SK-N-SH (cell line): Measurements from ENCODE around the gene EBF3. TPM values are rescaled to one million over a fixed set of nuclear protein-coding genes. Genes with fewer than 3 reads are reported as not detected.

Source experiments
- CTCF ChIA-PET: fragments of 300-600, 350-600 bp; formaldehyde crosslinking; extraction: SDS; loops from one replicate; lab custom pipeline; 2021; lab: Yijun Ruan, JAX
- POLR2A ChIA-PET: fragments of 350-600 bp; sonication (Branson Sonifier 250); formaldehyde crosslinking; extraction: SDS; loops from one replicate; lab custom pipeline; 2020; ENCODE audit warnings: antibody characterized with exemption, inconsistent platforms; lab: Yijun Ruan, JAX
- DNase-seq: peaks from one replicate; pipeline ENCODE4 v3.0.0; 2012
- H2AFZ ChIP-seq: fragments of 200-600 bp; sonication (generic); 2 replicates; pipeline ENCODE4 v1.8.1; 2016; ENCODE audit warnings: antibody characterized with exemption, mild to moderate bottlenecking, low read depth
- H3F3A ChIP-seq: fragments of 200-600 bp; sonication (generic); replicated peaks from 2 replicates; pipeline ENCODE3; 2016; ENCODE audit warnings: antibody characterized with exemption, mild to moderate bottlenecking; ENCODE audit not compliant: insufficient read depth
- H3K27ac ChIP-seq, 2 experiments: fragments of 200-500 bp in 1 of 2; fragments of 200-600 bp in 1 of 2; sonication (Bioruptor generic) in 1 of 2; sonication (generic), shearing (Covaris generic) in 1 of 2; 2 replicates each; pipeline versions ENCODE4 v1.5.1 to v1.6.1; 2014 to 2016; ENCODE audit warnings: low read depth in 2 of 2, inconsistent platforms in 1 of 2, low read length in 1 of 2, mild to moderate bottlenecking in 1 of 2, mixed read lengths in 1 of 2
- H3K27me3 ChIP-seq: fragments of 200-600 bp; sonication (generic), shearing (Covaris generic); 2 replicates; pipeline ENCODE4 v1.6.1; 2016; ENCODE audit warnings: mixed run types; ENCODE audit not compliant: insufficient read depth
- H3K36me3 ChIP-seq, 2 experiments: fragments of 200-500 bp in 1 of 2; fragments of 200-600 bp in 1 of 2; sonication (Bioruptor generic) in 1 of 2; sonication (generic) in 1 of 2; replicated peaks in 1 of 2; 2 replicates each; pipeline versions ENCODE3 to v1.5.1; 2014 to 2016; ENCODE audit warnings: low read length in 1 of 2, mild to moderate bottlenecking in 1 of 2; ENCODE audit not compliant: insufficient read depth in 2 of 2, control insufficient read depth in 1 of 2
- H3K4me1 ChIP-seq, 2 experiments: fragments of 200-500 bp in 1 of 2; fragments of 200-600 bp in 1 of 2; sonication (Bioruptor generic) in 1 of 2; sonication (generic), shearing (Covaris generic) in 1 of 2; 2 replicates each; pipeline versions ENCODE4 v1.5.1 to v1.6.1; 2014 to 2016; ENCODE audit warnings: low read depth in 1 of 2, low read length in 1 of 2, mixed run types in 1 of 2; ENCODE audit not compliant: insufficient read depth in 2 of 2, control insufficient read depth in 1 of 2
- H3K4me2 ChIP-seq: fragments of 200-600 bp; sonication (generic), shearing (Covaris generic); 2 replicates; pipeline ENCODE4 v1.6.1; 2017; ENCODE audit warnings: mixed run types
- H3K4me3 ChIP-seq, 2 experiments: fragments of 200-500 bp in 1 of 2; fragments of 200-600 bp in 1 of 2; sonication (Bioruptor generic) in 1 of 2; sonication (generic), shearing (Covaris generic) in 1 of 2; 2 replicates each; pipeline versions ENCODE4 v1.5.1 to v1.8.1; 2014 to 2016; ENCODE audit warnings: low read depth in 2 of 2, inconsistent platforms in 1 of 2, low read length in 1 of 2, mild to moderate bottlenecking in 1 of 2, mixed read lengths in 1 of 2, moderate library complexity in 1 of 2
- H3K79me2 ChIP-seq: fragments of 200-600 bp; sonication (generic); 2 replicates; pipeline ENCODE4 v1.8.1; 2017; ENCODE audit warnings: mild to moderate bottlenecking; ENCODE audit not compliant: insufficient read depth
- H3K9ac ChIP-seq: fragments of 200-600 bp; sonication (generic); 2 replicates; pipeline ENCODE4 v1.6.1; 2017; ENCODE audit warnings: mixed run types
- H3K9me2 ChIP-seq: fragments of 200-600 bp; sonication (generic); 2 replicates; pipeline ENCODE4 v1.6.1; 2017; ENCODE audit warnings: mixed run types
- H3K9me3 ChIP-seq: fragments of 200-600 bp; sonication (generic); 2 replicates; pipeline ENCODE4 v1.6.1; 2017; ENCODE audit warnings: mixed run types, mild to moderate bottlenecking, moderate library complexity
- H4K20me1 ChIP-seq: fragments of 200-600 bp; sonication (generic); 2 replicates; pipeline ENCODE4 v1.6.1; 2017; ENCODE audit warnings: mild to moderate bottlenecking, mixed run types; ENCODE audit not compliant: insufficient read depth
- EP300 ChIP-seq, 2 experiments: IDR thresholded peaks; 2 replicates each; pipeline versions ENCODE4 v1.4.0 to v1.6.1; 2012; ENCODE audit warnings: borderline replicate concordance in 1 of 2, low read depth in 1 of 2, low read length in 1 of 2
- FOXM1 ChIP-seq: IDR thresholded peaks from 2 replicates; pipeline ENCODE4 v1.4.0; 2012; ENCODE audit warnings: low read depth, mild to moderate bottlenecking
- GABPA ChIP-seq: IDR thresholded peaks from 2 replicates; pipeline ENCODE4 v1.4.0; 2012; ENCODE audit warnings: low read depth, mild to moderate bottlenecking
- JUND ChIP-seq: IDR thresholded peaks from 2 replicates; pipeline ENCODE4 v1.4.0; 2012
- MXI1 ChIP-seq: IDR thresholded peaks from 2 replicates; pipeline ENCODE4 v1.6.1; 2012; ENCODE audit warnings: mild to moderate bottlenecking, low read depth, low read length, improper control_type of control experiment
- NFIC ChIP-seq: IDR thresholded peaks from 2 replicates; pipeline ENCODE4 v1.4.0; 2012; ENCODE audit warnings: borderline replicate concordance
- RAD21 ChIP-seq: IDR thresholded peaks from 2 replicates; pipeline ENCODE4 v1.6.1; 2012; ENCODE audit warnings: mild to moderate bottlenecking, low read length
- RCOR1 ChIP-seq: fragments of 150-350 bp; IDR thresholded peaks from 2 replicates; pipeline ENCODE4 v1.6.1; 2017; ENCODE audit warnings: antibody characterized with exemption, low read length
- SMC3 ChIP-seq: IDR thresholded peaks from 2 replicates; pipeline ENCODE4 v1.6.1; 2012; ENCODE audit warnings: low read depth, low read length, improper control_type of control experiment
- TAF1 ChIP-seq: IDR thresholded peaks from 2 replicates; pipeline ENCODE4 v1.6.1; 2012; ENCODE audit warnings: low read depth, mild to moderate bottlenecking, low read length, moderate library complexity, borderline replicate concordance
- TEAD4 ChIP-seq: IDR thresholded peaks from 2 replicates; pipeline ENCODE4 v1.4.0; 2012; ENCODE audit warnings: mild to moderate bottlenecking, borderline replicate concordance; ENCODE audit not compliant: insufficient read depth
- WGBS: methylation state at CpG from one replicate; pipeline ENCODE4 v1.1.6; 2017; ENCODE audit warnings: low lambda C conversion rate; 5-methylcytosine and 5-hydroxymethylcytosine counted together
- polyA plus RNA-seq, 3 experiments: library from polyadenylated mRNA; depleted of rRNA; stranded (reverse); fragments of >200 nt; gene quantifications; 2 replicates each; pipeline ENCODE4 v1.2.3, GENCODE V29; 2012
- TF ChIP-seq, protein P1 (sequence below): IDR thresholded peaks from 2 replicates; pipeline ENCODE4; 2012

EBF3 gene
- polyA plus RNA-seq, 1 of the 3 experiments (the other 2 are of a cell fraction), result not detected

- TF ChIP-seq MXI1, result no peak
- no peak for TF ChIP-seq FOXM1
- TF ChIP-seq JUND, result no peak
- TF ChIP-seq EP300 (IDR thresholded peaks at IDR 0.05; ENCODE audit: borderline replicate concordance in 1 of 2, low read depth in 1 of 2, low read length in 1 of 2), result no peak
- TF ChIP-seq NFIC, result no peak
- no peak for TF ChIP-seq TEAD4
- no peak for TF ChIP-seq SMC3
- TF ChIP-seq RCOR1, result no peak
- no peak for TF ChIP-seq RAD21
- no peak for TF ChIP-seq GABPA
- Histone ChIP-seq H3K4me1 (peaks cover 0 to 22% of the 10 kb centered on the region in 2 experiments; a peak in 1 of 4 replicates), H3K36me3 (no peaks in the 10 kb centered on the region), H4K20me1 (no peaks in the 10 kb centered on the region), H3K4me3 (no peak overlapping the region), H2AFZ (no peak overlapping the region), H3K4me2 (no peak overlapping the region), H3K9me3 (no peaks in the 10 kb centered on the region), H3K9ac (no peak overlapping the region), H3K9me2 (no peaks in the 10 kb centered on the region), H3F3A (no peaks in the 10 kb centered on the region), H3K79me2 (no peaks in the 10 kb centered on the region), H3K27ac (no peak overlapping the region), H3K27me3 (no peaks in the 10 kb centered on the region)
- DNase-seq, result no peak
- 57% methylated on average over 7 of the region's 16 CpGs for WGBS
- CTCF ChIA-PET, result interaction anchor here (0.9 to 2.0 kb wide), 3 partner anchors 21 to 48 kb away, joined by 3 to 5 read pairs (median 3); no protein-coding TSS in a partner anchor
- POLR2A ChIA-PET, result no interaction called here
Observed at GRCh38 chr10:129936923-129937300, 27.2 kb downstream of the EBF3 start.

DNA sequence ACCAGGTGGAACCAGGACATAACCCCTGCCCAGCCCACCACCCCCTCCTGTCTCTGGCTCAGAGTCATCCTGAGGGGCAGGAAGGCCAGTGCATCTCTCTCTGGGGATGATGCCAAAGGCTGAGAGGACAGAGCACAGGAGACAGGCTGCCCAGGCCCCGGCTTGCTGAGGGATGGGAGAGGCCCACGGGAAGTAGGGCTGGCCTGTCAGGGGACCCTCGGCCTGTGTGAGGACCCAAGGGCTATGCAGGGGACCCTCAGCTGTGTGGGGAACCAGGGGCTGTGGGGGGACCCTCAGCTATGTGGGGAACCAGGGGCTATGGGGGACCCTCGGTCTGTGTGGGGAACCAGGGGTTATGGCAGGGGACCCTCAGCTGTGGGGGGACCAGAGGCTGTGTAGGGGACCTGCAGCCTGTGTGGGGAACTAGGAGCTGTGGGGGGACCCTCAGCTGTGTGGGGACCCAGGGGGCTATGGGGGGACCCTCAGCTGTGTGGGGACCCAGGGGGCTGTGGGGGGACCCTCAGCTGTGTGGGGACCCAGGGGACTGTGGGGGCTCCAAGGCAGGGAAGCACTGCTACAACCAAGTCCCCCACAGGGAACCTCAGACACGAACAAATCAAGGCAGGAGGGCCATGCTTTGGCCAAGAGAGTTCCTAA lies 27.7 kb downstream of the EBF3 start:
- H2AFZ ChIP-seq, result no peak overlapping the region

More for the DNA sequence above, 27.7 kb downstream of the EBF3 start:
- H3F3A ChIP-seq, result no peaks in the 10 kb centered on the region
- no peaks in the 10 kb centered on the region for H3K9me3 ChIP-seq
- no peaks in the 10 kb centered on the region for H3K79me2 ChIP-seq
- no peak overlapping the region for H3K27ac ChIP-seq
- H3K27me3 ChIP-seq, result no peaks in the 10 kb centered on the region
- no peak overlapping the region for H3K4me3 ChIP-seq
- H3K4me2 ChIP-seq, result no peak overlapping the region
- TF ChIP-seq TAF1 (no peak), NFIC (no peak)
- TF ChIP-seq, protein P1, sequence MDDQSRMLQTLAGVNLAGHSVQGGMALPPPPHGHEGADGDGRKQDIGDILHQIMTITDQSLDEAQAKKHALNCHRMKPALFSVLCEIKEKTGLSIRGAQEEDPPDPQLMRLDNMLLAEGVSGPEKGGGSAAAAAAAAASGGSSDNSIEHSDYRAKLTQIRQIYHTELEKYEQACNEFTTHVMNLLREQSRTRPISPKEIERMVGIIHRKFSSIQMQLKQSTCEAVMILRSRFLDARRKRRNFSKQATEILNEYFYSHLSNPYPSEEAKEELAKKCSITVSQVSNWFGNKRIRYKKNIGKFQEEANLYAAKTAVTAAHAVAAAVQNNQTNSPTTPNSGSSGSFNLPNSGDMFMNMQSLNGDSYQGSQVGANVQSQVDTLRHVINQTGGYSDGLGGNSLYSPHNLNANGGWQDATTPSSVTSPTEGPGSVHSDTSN, result no peak
- CTCF ChIA-PET, result interaction anchor here (0.9 to 2.0 kb wide), 2 partner anchors 21 to 33 kb away, joined by 3 to 5 read pairs; no protein-coding TSS in a partner anchor
- H3K9ac ChIP-seq, result no peak overlapping the region
- POLR2A ChIA-PET, result no interaction called here
- 18% methylated on average over 5 of the region's 5 CpGs for WGBS
- no peaks in the 10 kb centered on the region for H3K36me3 ChIP-seq
- DNase-seq, result no peak
- H3K9me2 ChIP-seq, result no peaks in the 10 kb centered on the region
- H4K20me1 ChIP-seq, result no peaks in the 10 kb centered on the region
- peaks cover 0 to 16% of the 10 kb centered on the region in 2 experiments; a peak in 1 of 4 replicates for H3K4me1 ChIP-seq
